ENCODE results near the gene CFAP52. TPM values are rescaled to one million over a fixed set of nuclear protein-coding genes. Genes with fewer than 3 reads are reported as not detected.
A peak's percentile ranks its signal among the peaks of the same experiment; 100 is the strongest.

The CFAP52 gene, protein sequence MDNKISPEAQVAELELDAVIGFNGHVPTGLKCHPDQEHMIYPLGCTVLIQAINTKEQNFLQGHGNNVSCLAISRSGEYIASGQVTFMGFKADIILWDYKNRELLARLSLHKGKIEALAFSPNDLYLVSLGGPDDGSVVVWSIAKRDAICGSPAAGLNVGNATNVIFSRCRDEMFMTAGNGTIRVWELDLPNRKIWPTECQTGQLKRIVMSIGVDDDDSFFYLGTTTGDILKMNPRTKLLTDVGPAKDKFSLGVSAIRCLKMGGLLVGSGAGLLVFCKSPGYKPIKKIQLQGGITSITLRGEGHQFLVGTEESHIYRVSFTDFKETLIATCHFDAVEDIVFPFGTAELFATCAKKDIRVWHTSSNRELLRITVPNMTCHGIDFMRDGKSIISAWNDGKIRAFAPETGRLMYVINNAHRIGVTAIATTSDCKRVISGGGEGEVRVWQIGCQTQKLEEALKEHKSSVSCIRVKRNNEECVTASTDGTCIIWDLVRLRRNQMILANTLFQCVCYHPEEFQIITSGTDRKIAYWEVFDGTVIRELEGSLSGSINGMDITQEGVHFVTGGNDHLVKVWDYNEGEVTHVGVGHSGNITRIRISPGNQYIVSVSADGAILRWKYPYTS
- not detected for total RNA-seq
- not detected for polyA plus RNA-seq
- long read RNA-seq, donor 1, result 0 reads
- long read RNA-seq, donor 2, result 0 reads

GRCh38 chr17:9576521-9577372 is at the start of gene CFAP52:
CFAP52 (plus strand) TSS chr17:9576642; CDS start chr17:9576696, 54 bp downstream.
- WGBS, 5 donors, result 3 to 9% (median 4%) methylated on average over 28 to 38 of the region's 38 CpGs
- DNase-seq, result peak; percentile 90

DNA sequence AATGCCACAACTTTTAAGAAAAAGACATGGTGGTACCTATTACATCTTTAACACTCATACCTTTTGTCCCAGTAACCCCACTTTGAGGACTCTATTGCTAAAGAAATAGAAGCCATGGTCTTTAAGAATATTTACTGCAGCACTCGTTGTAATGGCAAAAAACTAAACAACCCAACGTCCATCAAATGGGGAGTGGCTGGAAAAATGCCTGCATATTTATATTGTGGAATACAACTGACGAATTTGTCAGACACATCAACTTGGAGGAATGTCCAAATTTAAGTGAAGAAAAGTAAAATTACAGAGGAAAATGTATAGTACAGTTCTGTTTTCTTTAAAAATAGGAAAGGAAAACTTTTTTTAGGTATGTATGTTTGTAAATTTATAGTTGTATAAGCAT is 48.7 kb upstream of the CFAP52 start:
- WGBS, 5 donors, result 72 to 87% (median 81%) methylated on average over 3 of the region's 3 CpGs
- intact Hi-C loops (cut with DNase I; ENCODE audit: low total_unique reads), result loop anchor here (10.0 kb wide), 1 partner anchor 533 kb away; no protein-coding TSS in a partner anchor
- no peak overlapping the region for H3K4me3 ChIP-seq
- TF ChIP-seq, protein P1, sequence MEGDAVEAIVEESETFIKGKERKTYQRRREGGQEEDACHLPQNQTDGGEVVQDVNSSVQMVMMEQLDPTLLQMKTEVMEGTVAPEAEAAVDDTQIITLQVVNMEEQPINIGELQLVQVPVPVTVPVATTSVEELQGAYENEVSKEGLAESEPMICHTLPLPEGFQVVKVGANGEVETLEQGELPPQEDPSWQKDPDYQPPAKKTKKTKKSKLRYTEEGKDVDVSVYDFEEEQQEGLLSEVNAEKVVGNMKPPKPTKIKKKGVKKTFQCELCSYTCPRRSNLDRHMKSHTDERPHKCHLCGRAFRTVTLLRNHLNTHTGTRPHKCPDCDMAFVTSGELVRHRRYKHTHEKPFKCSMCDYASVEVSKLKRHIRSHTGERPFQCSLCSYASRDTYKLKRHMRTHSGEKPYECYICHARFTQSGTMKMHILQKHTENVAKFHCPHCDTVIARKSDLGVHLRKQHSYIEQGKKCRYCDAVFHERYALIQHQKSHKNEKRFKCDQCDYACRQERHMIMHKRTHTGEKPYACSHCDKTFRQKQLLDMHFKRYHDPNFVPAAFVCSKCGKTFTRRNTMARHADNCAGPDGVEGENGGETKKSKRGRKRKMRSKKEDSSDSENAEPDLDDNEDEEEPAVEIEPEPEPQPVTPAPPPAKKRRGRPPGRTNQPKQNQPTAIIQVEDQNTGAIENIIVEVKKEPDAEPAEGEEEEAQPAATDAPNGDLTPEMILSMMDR (IDR thresholded peaks at IDR 0.05 in 8 of 11, conservative IDR thresholded peaks at IDR 0.05 in 3 of 11), result no peak
- TF ChIP-seq POLR2A (IDR thresholded peaks at IDR 0.05) (no peak), POLR2AphosphoS5 (IDR thresholded peaks at IDR 0.05) (no peak)
- no peaks in the 10 kb centered on the region for H3K9me3 ChIP-seq
- no peak overlapping the region for H3K27ac ChIP-seq
- DNase-seq, result no peak
- no peaks in the 10 kb centered on the region for H3K4me1 ChIP-seq
- no peaks in the 10 kb centered on the region for H3K27me3 ChIP-seq (replicated peaks in 1 of 7)
- peaks cover 0 to 21% (median 0%) of the 10 kb centered on the region in 6 donors for H3K36me3 ChIP-seq

More at GRCh38 chr17:9576521-9577372, at the start of gene CFAP52:
- H3K4me3 ChIP-seq, result peak within 1 kb of the TSS; percentile 82 to 92 (median 88)
- no peak for TF ChIP-seq POLR2A (IDR thresholded peaks at IDR 0.05)
- TF ChIP-seq, protein P1 (IDR thresholded peaks at IDR 0.05 in 8 of 11, conservative IDR thresholded peaks at IDR 0.05 in 3 of 11), result peak in 9 of 11 experiments; percentile 9 to 73 (median 63)
- TF ChIP-seq POLR2AphosphoS5 (IDR thresholded peaks at IDR 0.05), result peak in 1 of 3 donors; percentile 24
- peak within 1 kb of the TSS in 7 of 8 donors; percentile 10 to 82 (median 70) for H3K27ac ChIP-seq
- no peaks in the 10 kb centered on the region for H3K9me3 ChIP-seq
- peaks cover 12 to 41% (median 30%) of the 10 kb centered on the region in 6 donors for H3K4me1 ChIP-seq
- no peaks in the 10 kb centered on the region for H3K36me3 ChIP-seq
- intact Hi-C loops (cut with DNase I; ENCODE audit: low total_unique reads), result no loop called here
- H3K27me3 ChIP-seq (replicated peaks in 1 of 7), result no peaks in the 10 kb centered on the region

DNA sequence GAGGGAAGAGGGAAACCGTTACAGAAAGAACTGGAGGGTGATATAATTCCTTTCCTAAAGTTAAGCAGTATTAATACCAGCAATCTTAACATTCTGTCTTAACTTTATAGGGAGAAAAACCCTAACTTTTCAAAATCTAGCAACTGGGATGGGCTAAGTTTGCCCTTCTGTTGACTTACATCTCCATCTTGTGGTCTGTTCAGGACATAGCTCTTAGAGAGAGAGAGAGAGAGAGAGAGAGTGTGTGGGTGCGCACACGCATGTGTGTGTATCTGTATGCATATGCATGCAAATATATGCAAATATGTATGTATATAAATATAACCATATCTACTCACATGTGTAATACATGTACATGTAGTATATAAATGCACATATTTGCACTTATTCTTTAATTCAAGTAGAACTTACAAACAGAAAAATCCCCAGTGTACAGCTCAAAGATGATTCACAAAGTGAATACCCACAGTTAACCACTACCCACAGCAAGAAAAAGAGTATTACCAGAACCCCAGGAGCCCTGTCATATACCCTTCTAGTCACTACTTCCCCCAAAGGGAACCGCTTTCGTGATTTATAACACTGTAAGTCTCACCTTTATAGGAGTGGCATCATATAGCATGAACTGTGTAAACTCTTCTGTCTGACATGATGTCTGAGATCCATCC is 47.3 kb upstream of the CFAP52 start:
- TF ChIP-seq POLR2AphosphoS5 (IDR thresholded peaks at IDR 0.05) (no peak), POLR2A (IDR thresholded peaks at IDR 0.05) (no peak)
- TF ChIP-seq, protein P1 (IDR thresholded peaks at IDR 0.05 in 8 of 11, conservative IDR thresholded peaks at IDR 0.05 in 3 of 11), result peak in 5 of 11 experiments; percentile 12 to 33 (median 28)
- no peak for DNase-seq
- Histone ChIP-seq H3K36me3 (peaks cover 0 to 16% (median 0%) of the 10 kb centered on the region in 6 donors), H3K27ac (no peak overlapping the region), H3K9me3 (no peaks in the 10 kb centered on the region), H3K4me3 (no peak overlapping the region), H3K27me3 (replicated peaks in 1 of 7) (no peaks in the 10 kb centered on the region), H3K4me1 (no peaks in the 10 kb centered on the region)
- 62 to 73% (median 66%) methylated on average over 4 to 5 of the region's 5 CpGs for WGBS, 5 donors
- intact Hi-C loops (cut with DNase I; ENCODE audit: low total_unique reads), result loop anchor here (10.0 kb wide), 1 partner anchor 534 kb away; no protein-coding TSS in a partner anchor

All from spleen (tissue), 13 donors.